PC-3 (cell line): ENCODE measurements around the gene CACNA1D. TPM values are rescaled to one million over a fixed set of nuclear protein-coding genes. Genes with fewer than 3 reads are reported as not detected.

ENCODE experiments used
- ATAC-seq: fragments of 200-7000 bp; cut with Tn5 transposase; 2 replicates; pipeline ENCODE4 v1.9.1; 2020; ENCODE audit warnings: mild to moderate bottlenecking, moderate library complexity
- BruUV-seq: library from RNA; stranded (reverse); fragments of 400-500 nt; replicated peaks from 2 replicates; lab custom pipeline; 2021; lab: Mats Ljungman, UMichigan
- CTCF ChIA-PET: fragments of 300-600 bp; sonication (Branson Sonifier 250); formaldehyde crosslinking; loops from one replicate; lab custom pipeline; 2022; ENCODE audit warnings: antibody characterized with exemption; lab: Charles Lee
- POLR2A ChIA-PET: fragments of 300-600 bp; sonication (Branson Sonifier 250); formaldehyde crosslinking; loops from one replicate; lab custom pipeline; 2022; ENCODE audit warnings: antibody characterized with exemption; ENCODE audit not compliant: unreplicated experiment; lab: Charles Lee
- DNase-seq: peaks from one replicate; pipeline ENCODE4 v3.0.0-alpha.2; 2015
- H2AFZ ChIP-seq: fragments of 300-600 bp; sonication (generic); 2 replicates; pipeline ENCODE4 v1.6.0; 2016; ENCODE audit warnings: antibody characterized with exemption, low read length
- H3F3A ChIP-seq: fragments of 300-600 bp; sonication (generic); one replicate; pipeline ENCODE4 v1.6.0; 2017; ENCODE audit warnings: antibody characterized with exemption, low read length, control low read depth, mild to moderate bottlenecking; ENCODE audit not compliant: unreplicated experiment
- H3K27ac ChIP-seq: fragments of 300-600 bp; sonication (generic); 2 replicates; pipeline ENCODE4 v1.5.1; 2016; ENCODE audit warnings: mild to moderate bottlenecking, low read length
- H3K27me3 ChIP-seq: fragments of 300-600 bp; sonication (generic); 2 replicates; pipeline ENCODE4 v1.6.1; 2016; ENCODE audit warnings: low read length, mixed read lengths
- H3K36me3 ChIP-seq: fragments of 300-600 bp; sonication (generic); 2 replicates; pipeline ENCODE4 v1.6.1; 2016; ENCODE audit warnings: low read depth, mixed run types, low read length, mixed read lengths
- H3K4me1 ChIP-seq: fragments of 300-600 bp; sonication (generic); 2 replicates; pipeline ENCODE4 v1.5.1; 2016; ENCODE audit warnings: low read length; ENCODE audit not compliant: insufficient read depth
- H3K4me2 ChIP-seq: fragments of 300-600 bp; sonication (generic); 2 replicates; pipeline ENCODE4 v1.6.0; 2016; ENCODE audit warnings: low read length
- H3K4me3 ChIP-seq: fragments of 300-600 bp; sonication (generic); 2 replicates; pipeline ENCODE4 v1.5.1; 2016; ENCODE audit warnings: mild to moderate bottlenecking, low read length, mixed read lengths
- H3K79me2 ChIP-seq: fragments of 300-600 bp; sonication (generic); 2 replicates; pipeline ENCODE4 v1.6.1; 2017; ENCODE audit warnings: low read length, mixed read lengths
- H3K9ac ChIP-seq: fragments of 300-600 bp; sonication (generic); 2 replicates; pipeline ENCODE4 v1.6.0; 2016; ENCODE audit warnings: mild to moderate bottlenecking, low read length
- H3K9me2 ChIP-seq: fragments of 300-600 bp; sonication (generic); replicated peaks from 2 replicates; pipeline ENCODE4 v1.6.1; 2016; ENCODE audit warnings: mixed run types, low read length, mixed read lengths
- H3K9me3 ChIP-seq: fragments of 300-600 bp; sonication (generic); 2 replicates; pipeline ENCODE4 v1.6.1; 2016; ENCODE audit warnings: low read length, mixed read lengths
- H4K20me1 ChIP-seq: fragments of 300-600 bp; sonication (generic); 2 replicates; pipeline ENCODE4 v1.6.1; 2016; ENCODE audit warnings: low read length, mixed read lengths
- EZH2 ChIP-seq: fragments of 300-600 bp; sonication (generic); IDR thresholded peaks from one replicate; pipeline ENCODE4 v1.6.1; 2017; ENCODE audit warnings: antibody characterized with exemption, mild to moderate bottlenecking, low read length; ENCODE audit not compliant: unreplicated experiment
- EZH2phosphoT487 ChIP-seq: fragments of 300-600 bp; sonication (generic); IDR thresholded peaks from 2 replicates; pipeline ENCODE4 v1.6.1; 2018; ENCODE audit warnings: mild to moderate bottlenecking, antibody characterized with exemption, low read length, borderline replicate concordance
- intact Hi-C: fragments of 100-400 bp; cut with micrococcal nuclease; formaldehyde crosslinking; loops from 2 replicates; pipeline ENCODE4 v1.9.0; 2023
- total RNA-seq: library from RNA; depleted of rRNA; stranded (reverse); fragments of >200 nt; gene quantifications from 2 replicates; pipeline ENCODE4 v1.2.3, GENCODE V29; 2014
- TF ChIP-seq, protein P1 (sequence below): fragments of 300-600 bp; sonication (generic); conservative IDR thresholded peaks from 2 replicates; pipeline ENCODE4 v1.5.1; 2017; ENCODE audit warnings: antibody characterized with exemption, low read depth, mild to moderate bottlenecking, low read length

The CACNA1D gene
- total RNA-seq, 1 experiment from 2014 or later, result not detected

GRCh38 chr3:53709860-53710674 lies 215.7 kb downstream of the CACNA1D start:
- Histone ChIP-seq H4K20me1 (no peaks in the 10 kb centered on the region), H3K4me3 (no peak overlapping the region), H3K36me3 (no peaks in the 10 kb centered on the region), H3K27me3 (peaks cover 45% of the 10 kb centered on the region), H3K4me1 (no peaks in the 10 kb centered on the region), H3K4me2 (peak overlapping the region; percentile 17; the same call in 1 of the 2 replicates), H3K9me3 (no peaks in the 10 kb centered on the region), H3F3A (no peaks in the 10 kb centered on the region), H3K9me2 (no peaks in the 10 kb centered on the region), H3K27ac (no peak overlapping the region), H2AFZ (peak overlapping the region; percentile 29; the same call in 1 of the 2 replicates), H3K79me2 (no peaks in the 10 kb centered on the region), H3K9ac (no peak overlapping the region)
- TF ChIP-seq EZH2, result no peak
- TF ChIP-seq, protein P1, sequence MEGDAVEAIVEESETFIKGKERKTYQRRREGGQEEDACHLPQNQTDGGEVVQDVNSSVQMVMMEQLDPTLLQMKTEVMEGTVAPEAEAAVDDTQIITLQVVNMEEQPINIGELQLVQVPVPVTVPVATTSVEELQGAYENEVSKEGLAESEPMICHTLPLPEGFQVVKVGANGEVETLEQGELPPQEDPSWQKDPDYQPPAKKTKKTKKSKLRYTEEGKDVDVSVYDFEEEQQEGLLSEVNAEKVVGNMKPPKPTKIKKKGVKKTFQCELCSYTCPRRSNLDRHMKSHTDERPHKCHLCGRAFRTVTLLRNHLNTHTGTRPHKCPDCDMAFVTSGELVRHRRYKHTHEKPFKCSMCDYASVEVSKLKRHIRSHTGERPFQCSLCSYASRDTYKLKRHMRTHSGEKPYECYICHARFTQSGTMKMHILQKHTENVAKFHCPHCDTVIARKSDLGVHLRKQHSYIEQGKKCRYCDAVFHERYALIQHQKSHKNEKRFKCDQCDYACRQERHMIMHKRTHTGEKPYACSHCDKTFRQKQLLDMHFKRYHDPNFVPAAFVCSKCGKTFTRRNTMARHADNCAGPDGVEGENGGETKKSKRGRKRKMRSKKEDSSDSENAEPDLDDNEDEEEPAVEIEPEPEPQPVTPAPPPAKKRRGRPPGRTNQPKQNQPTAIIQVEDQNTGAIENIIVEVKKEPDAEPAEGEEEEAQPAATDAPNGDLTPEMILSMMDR, result peak; percentile 90
- ATAC-seq (peak; percentile 97), DNase-seq (peak; percentile 80)
- BruUV-seq, result no TSS peak
- ChIA-PET POLR2A (no interaction called here), CTCF (no interaction called here)
- intact Hi-C loops, result loop anchor here (1.0 to 2.0 kb wide), 4 partner anchors 14 to 489 kb away; no protein-coding TSS in a partner anchor

DNA sequence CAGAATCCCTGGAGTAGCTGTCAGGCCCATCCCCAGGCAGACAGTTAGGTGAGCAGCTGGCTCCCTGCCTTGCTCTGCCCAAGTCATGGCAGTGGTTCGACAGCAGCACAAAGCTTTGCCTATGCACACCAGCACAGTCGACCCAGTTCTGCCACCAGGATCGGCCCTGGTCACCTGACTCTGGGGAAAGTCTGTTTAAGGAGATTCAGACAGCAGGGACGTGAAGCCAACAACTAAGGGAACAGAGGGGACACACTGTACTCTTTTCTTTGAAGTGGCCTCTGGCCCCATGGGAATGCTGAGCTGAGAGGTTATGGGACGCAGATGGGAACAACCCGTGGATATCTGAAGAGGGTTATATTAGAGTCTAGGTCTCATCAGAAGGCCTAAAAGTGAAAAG lies 217.0 kb downstream of the CACNA1D start:
- TF ChIP-seq EZH2phosphoT487, result no peak
- no peak for TF ChIP-seq EZH2
- TF ChIP-seq, protein P1, result no peak
- no peak for ATAC-seq
- intact Hi-C loops, result loop anchor here (2.0 kb wide), 2 partner anchors 35 to 491 kb away; no protein-coding TSS in a partner anchor

More for the DNA sequence above, 217.0 kb downstream of the CACNA1D start:
- ChIA-PET POLR2A (no interaction called here), CTCF (no interaction called here)
- Histone ChIP-seq H2AFZ (no peak overlapping the region), H3K4me1 (no peaks in the 10 kb centered on the region), H3F3A (no peaks in the 10 kb centered on the region), H3K9me2 (no peaks in the 10 kb centered on the region), H3K79me2 (no peaks in the 10 kb centered on the region), H3K27me3 (peaks cover 36% of the 10 kb centered on the region), H3K9me3 (no peaks in the 10 kb centered on the region), H3K36me3 (no peaks in the 10 kb centered on the region), H3K27ac (no peak overlapping the region), H4K20me1 (no peaks in the 10 kb centered on the region), H3K4me3 (no peak overlapping the region), H3K9ac (no peak overlapping the region), H3K4me2 (no peak overlapping the region)
- DNase-seq, result no peak
- no TSS peak for BruUV-seq
